ENCODE results near the gene LNX1. TPM values are rescaled to one million over a fixed set of nuclear protein-coding genes. Genes with fewer than 3 reads are reported as not detected.
A peak's percentile ranks its signal among the peaks of the same experiment; 100 is the strongest.

LNX1 gene
- polyA plus RNA-seq, 1 experiment = 2.6 TPM

DNA sequence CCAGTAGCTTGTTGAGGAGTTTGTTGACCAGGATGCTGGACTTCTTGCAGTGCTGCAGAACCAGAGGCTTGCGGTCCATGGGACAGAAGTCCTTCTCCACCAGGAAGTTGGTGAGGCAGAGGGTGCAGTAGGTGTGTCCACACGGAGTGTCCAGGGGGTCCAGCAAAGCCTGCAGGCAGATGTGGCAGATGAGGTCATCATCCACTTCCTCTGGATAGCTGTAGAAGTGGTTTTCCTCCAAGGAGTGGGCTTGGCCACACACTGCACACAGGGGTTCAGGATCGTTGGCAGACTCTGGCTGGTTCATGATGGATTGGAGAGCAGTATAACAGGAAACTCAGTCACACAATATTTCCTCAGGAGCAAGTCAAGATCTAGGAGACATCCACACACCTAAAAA, 17.6 kb downstream of the LNX1 start:
- POLR2A ChIA-PET = no interaction called here
- no peak for DNase-seq (ENCODE audit: low read depth, low spot score)
- no peaks in the 10 kb centered on the region for H3K9me3 ChIP-seq (ENCODE audit: control insufficient read depth, insufficient read depth, low read length)
- CTCF ChIA-PET = interaction anchor here (0.9 kb wide), 1 partner anchor 133 kb away, joined by 3 read pairs; no protein-coding TSS in a partner anchor
- no peak overlapping the region for H3K27ac ChIP-seq (ENCODE audit: low read depth, low read length)
- TF ChIP-seq, protein P1, sequence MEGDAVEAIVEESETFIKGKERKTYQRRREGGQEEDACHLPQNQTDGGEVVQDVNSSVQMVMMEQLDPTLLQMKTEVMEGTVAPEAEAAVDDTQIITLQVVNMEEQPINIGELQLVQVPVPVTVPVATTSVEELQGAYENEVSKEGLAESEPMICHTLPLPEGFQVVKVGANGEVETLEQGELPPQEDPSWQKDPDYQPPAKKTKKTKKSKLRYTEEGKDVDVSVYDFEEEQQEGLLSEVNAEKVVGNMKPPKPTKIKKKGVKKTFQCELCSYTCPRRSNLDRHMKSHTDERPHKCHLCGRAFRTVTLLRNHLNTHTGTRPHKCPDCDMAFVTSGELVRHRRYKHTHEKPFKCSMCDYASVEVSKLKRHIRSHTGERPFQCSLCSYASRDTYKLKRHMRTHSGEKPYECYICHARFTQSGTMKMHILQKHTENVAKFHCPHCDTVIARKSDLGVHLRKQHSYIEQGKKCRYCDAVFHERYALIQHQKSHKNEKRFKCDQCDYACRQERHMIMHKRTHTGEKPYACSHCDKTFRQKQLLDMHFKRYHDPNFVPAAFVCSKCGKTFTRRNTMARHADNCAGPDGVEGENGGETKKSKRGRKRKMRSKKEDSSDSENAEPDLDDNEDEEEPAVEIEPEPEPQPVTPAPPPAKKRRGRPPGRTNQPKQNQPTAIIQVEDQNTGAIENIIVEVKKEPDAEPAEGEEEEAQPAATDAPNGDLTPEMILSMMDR (IDR thresholded peaks at IDR 0.05; ENCODE audit: low read depth, low read length) = no peak
- no peak overlapping the region for H3K4me3 ChIP-seq (ENCODE audit: low read depth, low read length)
- H3K27me3 ChIP-seq (ENCODE audit: control insufficient read depth, insufficient read depth, low read length) = no peaks in the 10 kb centered on the region

DNA sequence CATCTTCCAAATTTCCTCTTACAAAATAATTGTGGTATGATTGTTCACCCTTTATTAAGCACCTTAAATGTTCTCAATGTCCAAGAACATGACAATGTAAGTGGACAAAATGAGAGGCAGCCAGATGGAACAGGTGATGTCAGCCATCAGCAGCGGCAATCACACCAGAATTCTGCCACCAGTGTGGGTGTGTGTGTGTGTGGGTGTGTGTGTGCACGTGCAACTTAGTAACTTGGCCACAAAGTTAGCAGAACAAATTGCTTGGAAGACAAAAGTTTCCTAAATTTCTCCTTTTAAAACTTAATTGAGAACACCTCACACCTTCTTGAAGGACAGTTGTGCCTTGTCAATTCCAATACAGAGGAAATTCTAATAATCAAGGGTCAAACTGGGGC, 18.7 kb downstream of the LNX1 start:
- CTCF ChIA-PET = no interaction called here
- POLR2A ChIA-PET = no interaction called here
- TF ChIP-seq, protein P1 (IDR thresholded peaks at IDR 0.05; ENCODE audit: low read depth, low read length) = no peak
- Histone ChIP-seq H3K9me3 (ENCODE audit: control insufficient read depth, insufficient read depth, low read length) (no peaks in the 10 kb centered on the region), H3K27me3 (ENCODE audit: control insufficient read depth, insufficient read depth, low read length) (no peaks in the 10 kb centered on the region), H3K27ac (ENCODE audit: low read depth, low read length) (no peak overlapping the region), H3K4me3 (ENCODE audit: low read depth, low read length) (no peak overlapping the region)
- DNase-seq (ENCODE audit: low read depth, low spot score) = no peak

DNA sequence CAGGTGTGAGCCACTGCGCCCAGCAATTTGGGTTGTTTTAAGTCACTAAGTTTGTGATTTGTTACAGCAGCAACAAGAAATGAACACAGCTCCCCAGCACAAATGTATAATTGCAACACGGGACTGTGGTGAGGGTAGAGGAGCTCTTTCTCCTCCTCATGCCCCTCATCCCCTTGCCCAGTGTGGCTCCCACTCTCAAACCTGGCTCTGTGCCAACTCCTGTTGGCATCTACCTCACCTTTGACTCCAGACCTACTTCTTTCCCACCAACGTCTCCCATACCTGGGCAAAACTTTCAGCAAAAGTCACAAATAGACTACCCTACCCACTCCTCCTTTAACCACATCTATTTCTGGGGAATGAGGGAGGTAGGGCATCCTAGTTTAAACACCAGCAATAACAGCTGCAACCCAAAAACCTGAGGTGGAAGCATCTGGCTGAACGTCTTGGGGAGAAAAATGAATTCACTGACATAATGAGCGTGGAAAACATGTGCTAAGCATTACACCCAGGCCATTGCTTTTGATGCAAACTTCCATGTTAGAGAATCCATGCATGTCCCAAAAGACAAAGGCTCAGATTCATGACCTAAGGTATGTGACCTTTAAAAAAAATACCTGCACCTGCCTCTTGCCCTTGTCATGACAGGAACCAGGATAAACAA, 19.2 kb downstream of the LNX1 start:
- no peak overlapping the region for H3K27ac ChIP-seq (ENCODE audit: low read depth, low read length)
- DNase-seq (ENCODE audit: low read depth, low spot score) = no peak
- H3K9me3 ChIP-seq (ENCODE audit: control insufficient read depth, insufficient read depth, low read length) = no peaks in the 10 kb centered on the region
- no peaks in the 10 kb centered on the region for H3K27me3 ChIP-seq (ENCODE audit: control insufficient read depth, insufficient read depth, low read length)
- H3K4me3 ChIP-seq (ENCODE audit: low read depth, low read length) = no peak overlapping the region
- CTCF ChIA-PET = no interaction called here
- TF ChIP-seq, protein P1 (IDR thresholded peaks at IDR 0.05; ENCODE audit: low read depth, low read length) = no peak
- POLR2A ChIA-PET = no interaction called here

DNA sequence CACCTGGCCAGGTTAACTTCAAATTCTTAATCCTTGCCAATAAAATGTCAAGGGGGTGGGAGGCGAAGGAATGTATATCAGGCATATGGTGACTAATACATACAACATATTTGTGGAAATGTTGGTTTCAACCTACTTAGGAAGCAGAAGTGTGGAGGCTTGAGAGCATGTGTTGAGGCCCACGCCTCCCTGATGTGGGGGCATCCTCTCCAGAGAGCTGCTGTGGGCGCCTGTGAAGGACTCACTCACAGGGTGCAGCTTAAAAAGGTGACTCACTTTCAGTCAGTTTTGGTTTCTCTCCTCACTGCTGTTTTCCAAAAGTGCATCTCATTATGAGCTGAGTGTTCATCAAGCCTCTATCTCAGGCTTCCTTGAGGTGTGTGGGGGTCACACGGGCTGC, 27.5 kb downstream of the LNX1 start:
- Histone ChIP-seq H3K4me3 (ENCODE audit: low read depth, low read length) (no peak overlapping the region), H3K27me3 (ENCODE audit: control insufficient read depth, insufficient read depth, low read length) (no peaks in the 10 kb centered on the region), H3K9me3 (ENCODE audit: control insufficient read depth, insufficient read depth, low read length) (no peaks in the 10 kb centered on the region), H3K27ac (ENCODE audit: low read depth, low read length) (peak overlapping the region; percentile 31)
- ChIA-PET POLR2A (no interaction called here), CTCF (interaction anchor here (1.3 kb wide), 1 partner anchor 74 kb away, joined by 3 read pairs; no protein-coding TSS in a partner anchor)
- TF ChIP-seq, protein P1 (IDR thresholded peaks at IDR 0.05; ENCODE audit: low read depth, low read length) = no peak
- DNase-seq (ENCODE audit: low read depth, low spot score) = peak; percentile 41

DNA sequence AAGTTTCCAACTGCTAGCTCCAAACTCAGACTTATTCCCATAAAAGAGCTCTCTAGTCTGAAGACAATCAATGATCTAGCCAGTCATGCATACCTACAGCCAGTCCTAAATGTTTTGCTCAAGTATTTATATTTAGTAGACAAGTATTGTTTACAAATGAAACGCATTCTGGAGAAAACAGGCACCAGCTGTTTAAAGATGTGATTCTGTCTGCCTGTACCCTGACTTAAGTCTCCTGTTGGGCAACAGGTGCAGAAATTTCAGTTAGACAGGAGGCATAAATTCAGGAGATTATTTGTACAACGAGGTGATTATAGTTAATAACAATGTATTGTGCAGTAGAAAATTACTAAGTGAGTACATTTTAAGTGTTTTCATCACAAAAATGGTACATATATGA, 28.9 kb downstream of the LNX1 start:
- TF ChIP-seq, protein P1 (IDR thresholded peaks at IDR 0.05; ENCODE audit: low read depth, low read length) = no peak
- POLR2A ChIA-PET = interaction anchor here (0.5 kb wide), 1 partner anchor 667 kb away, joined by 5 read pairs; the partner anchor contains the start of gene PDGFRA
- CTCF ChIA-PET = interaction anchor here (0.6 kb wide), 1 partner anchor 125 kb away, joined by 3 read pairs; no protein-coding TSS in a partner anchor
- no peak overlapping the region for H3K4me3 ChIP-seq (ENCODE audit: low read depth, low read length)
- no peaks in the 10 kb centered on the region for H3K9me3 ChIP-seq (ENCODE audit: control insufficient read depth, insufficient read depth, low read length)
- DNase-seq (ENCODE audit: low read depth, low spot score) = no peak
- H3K27ac ChIP-seq (ENCODE audit: low read depth, low read length) = no peak overlapping the region
- no peaks in the 10 kb centered on the region for H3K27me3 ChIP-seq (ENCODE audit: control insufficient read depth, insufficient read depth, low read length)
